Activated CD8-positive, alpha-beta memory T cell treated with anti-CD3 and anti-CD28 coated beads, Interleukin-2, amount 50 U/mL, for 48 hours (primary cell): ENCODE results near the gene ANAPC7.
"Not testable (repeated sequence)": the region's sequence is repeated elsewhere in the genome, so short reads cannot be mapped to it uniquely, and the experiment has no call there.

Source experiments
- DNase-seq: peaks from one replicate; pipeline ENCODE4 v3.0.0-alpha.2; 2020

The ANAPC7 gene

GRCh38 chr12:110373425-110373824 is 30.1 kb downstream of the ANAPC7 start:
- no peak for DNase-seq

GRCh38 chr12:110373025-110373424 is 30.5 kb downstream of the ANAPC7 start:
- DNase-seq = no peak

- no peak for DNase-seq
Measured at GRCh38 chr12:110372056-110372425, 31.5 kb downstream of the ANAPC7 start.

GRCh38 chr12:110371408-110372055 is 32.0 kb downstream of the ANAPC7 start:
- DNase-seq = no peak

- no peak for DNase-seq
Measured at GRCh38 chr12:110370732-110371231, 32.7 kb downstream of the ANAPC7 start.

DNA sequence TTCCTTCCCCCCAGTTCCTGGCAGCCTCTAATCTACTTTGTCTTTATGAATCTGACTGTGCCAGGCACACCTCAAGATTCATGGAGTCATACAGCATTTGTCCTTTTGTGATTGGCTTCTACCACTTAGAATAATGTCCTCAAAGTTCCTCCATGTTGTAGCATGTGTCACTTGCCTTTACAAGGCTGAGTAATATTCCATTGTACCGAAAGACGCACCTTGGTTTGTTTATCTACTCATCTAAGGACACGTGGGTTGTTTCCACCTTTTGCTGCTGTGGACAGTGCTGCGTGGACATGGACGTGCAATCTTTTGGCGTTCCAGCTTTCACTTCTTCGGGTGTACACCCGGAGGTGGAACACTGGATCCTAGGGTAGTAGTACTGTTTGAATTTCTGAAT is 33.5 kb downstream of the ANAPC7 start:
- DNase-seq = no peak

- no peak for DNase-seq
Measured at GRCh38 chr12:110367181-110367864, 36.2 kb downstream of the ANAPC7 start.

- no peak for DNase-seq
Measured at GRCh38 chr12:110366321-110367142, 37.0 kb downstream of the ANAPC7 start.

GRCh38 chr12:110365489-110366320 is 37.8 kb downstream of the ANAPC7 start:
- no peak for DNase-seq

DNA sequence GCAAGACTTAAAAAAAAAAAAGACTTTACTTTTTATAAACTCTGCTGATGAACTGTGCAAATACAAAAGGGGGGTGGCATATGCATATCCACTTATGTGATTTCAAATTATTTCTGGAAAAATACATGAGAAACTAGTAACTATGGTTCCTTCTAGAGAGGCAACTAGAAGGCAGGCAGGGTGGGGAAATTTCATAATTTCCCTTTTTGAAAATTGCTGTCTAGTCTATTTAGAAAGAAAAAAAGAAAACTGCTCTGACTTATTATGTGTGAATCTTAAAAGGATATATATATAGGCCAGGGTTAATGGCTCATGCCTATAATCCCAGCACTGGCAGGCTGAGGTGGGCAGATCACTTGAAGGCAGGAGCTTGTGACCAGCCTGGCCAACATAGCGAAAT is 42.3 kb downstream of the ANAPC7 start:
- no peak for DNase-seq

GRCh38 chr12:110358384-110359097 is 45.0 kb downstream of the ANAPC7 start:
- not testable (repeated sequence) for DNase-seq

- DNase-seq = no peak
Measured at GRCh38 chr12:110355073-110355472, 48.4 kb downstream of the ANAPC7 start.

GRCh38 chr12:110354172-110354780 is 49.2 kb downstream of the ANAPC7 start:
- no peak for DNase-seq

- no peak for DNase-seq
Measured at GRCh38 chr12:110353211-110353965, 50.1 kb downstream of the ANAPC7 start.

GRCh38 chr12:110352401-110352800 is 51.1 kb downstream of the ANAPC7 start:
- no peak for DNase-seq

DNA sequence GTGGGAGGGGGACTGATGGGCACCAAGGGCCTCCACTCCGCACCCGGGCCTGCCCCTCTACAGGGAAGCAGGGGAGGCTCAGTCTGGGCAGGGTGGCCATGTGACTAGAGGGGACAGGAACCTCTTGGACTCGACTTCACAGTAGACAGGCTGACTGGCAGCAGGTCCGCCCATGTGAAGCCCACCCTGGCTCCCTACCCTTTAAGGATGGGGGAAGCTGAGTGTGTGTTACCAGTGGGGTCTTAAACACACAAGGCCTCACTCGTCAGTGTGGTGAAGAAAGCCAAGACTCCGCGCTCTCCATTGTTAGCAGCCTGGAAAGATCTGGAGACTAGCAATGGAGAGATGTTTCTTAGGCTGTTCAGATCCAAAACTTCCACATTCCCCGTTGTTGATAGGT is 52.4 kb downstream of the ANAPC7 start:
- DNase-seq = peak; percentile 51

DNA sequence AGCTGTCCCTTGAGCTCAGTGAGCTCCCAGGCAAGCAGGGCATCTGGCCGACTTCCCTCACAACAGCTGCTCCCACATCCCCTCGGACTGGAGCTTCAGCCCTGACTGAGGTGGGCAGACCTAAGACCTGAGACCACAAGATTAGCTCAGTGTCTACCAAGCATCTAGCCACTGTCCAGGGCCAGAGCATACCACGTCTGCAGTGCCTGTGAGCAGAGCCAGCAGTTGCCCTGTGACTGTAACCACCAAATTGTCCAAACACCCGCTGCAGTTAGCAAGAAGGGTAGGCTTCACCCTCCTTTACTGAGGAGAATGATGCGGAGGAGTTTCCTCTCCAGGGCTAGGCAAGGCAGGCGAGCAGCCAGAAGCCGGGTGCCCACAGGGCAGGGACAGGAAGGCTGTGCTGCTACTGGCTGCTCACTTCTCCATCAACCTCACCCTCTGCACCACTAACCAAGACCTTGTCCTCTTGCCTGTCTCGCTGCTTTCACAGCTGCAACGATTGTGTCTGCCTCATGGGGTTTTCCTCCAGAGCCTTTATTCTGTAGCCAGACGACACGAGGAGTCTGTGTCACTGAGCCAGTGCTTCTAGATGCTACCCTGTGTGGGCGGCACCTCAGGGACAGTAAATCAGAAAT is 53.9 kb downstream of the ANAPC7 start:
- peak; percentile 59 for DNase-seq

DNA sequence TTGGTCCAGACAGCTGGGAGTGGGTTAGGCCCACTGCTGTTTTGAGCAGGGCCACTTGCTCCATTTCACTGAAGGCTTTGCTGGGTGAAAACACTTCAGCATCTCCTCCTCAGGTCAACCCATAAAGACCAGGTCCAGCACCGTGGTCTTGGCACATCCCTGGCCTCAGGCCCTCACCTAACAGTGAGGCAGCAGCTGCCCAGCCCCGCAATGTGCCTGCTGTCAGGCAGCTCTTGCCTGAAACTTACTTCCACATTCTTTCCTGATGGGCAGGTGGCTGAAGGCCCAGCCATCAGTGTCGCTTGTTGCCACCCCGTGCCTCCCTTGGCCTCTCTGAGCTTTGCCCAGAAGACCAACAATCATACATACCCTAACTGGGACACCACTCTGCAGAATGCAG is 54.4 kb downstream of the ANAPC7 start:
- DNase-seq = peak; percentile 52

GRCh38 chr12:110348431-110349059 is 55.0 kb downstream of the ANAPC7 start:
- peak; percentile 45 for DNase-seq

DNA sequence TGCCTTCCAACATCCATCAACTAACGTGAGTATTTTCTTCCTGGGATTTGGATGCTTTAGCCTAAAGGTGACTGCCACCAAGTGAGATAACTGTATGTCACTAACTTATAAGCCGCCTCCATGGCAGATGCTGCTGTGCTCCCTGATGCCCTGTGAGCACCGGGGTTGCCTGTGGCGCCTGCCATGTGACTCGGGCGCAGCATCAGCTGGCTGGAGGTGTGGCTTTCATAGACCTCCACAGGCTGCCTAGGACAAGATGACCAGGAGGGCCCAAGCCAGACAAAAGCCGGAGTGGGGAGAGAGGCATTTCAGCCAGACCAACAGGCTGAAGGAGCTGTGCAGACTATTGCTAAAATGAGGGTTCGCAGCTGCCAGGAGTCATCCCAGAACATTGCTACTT is 55.7 kb downstream of the ANAPC7 start:
- peak; percentile 44 for DNase-seq
